Mesendoderm (in vitro differentiated cells): ENCODE data around the gene ADGRV1.

Experiments
- DNase-seq: peaks from one replicate; pipeline ENCODE4 v3.0.0; 2013
- H2AK5ac ChIP-seq: 2 replicates; pipeline ENCODE4 v1.6.1; 2013; ENCODE audit warnings: low read length, inconsistent platforms
- H2BK120ac ChIP-seq: 2 replicates; pipeline ENCODE4 v1.6.1; 2013; ENCODE audit warnings: low read depth, mild to moderate bottlenecking, low read length, moderate library complexity, mixed read lengths
- H2BK15ac ChIP-seq: replicated peaks from 2 replicates; pipeline ENCODE4 v1.6.1; 2013; ENCODE audit warnings: low read depth, mild to moderate bottlenecking, moderate library complexity
- H2BK5ac ChIP-seq: 2 replicates; pipeline ENCODE4 v1.6.1; 2013; ENCODE audit warnings: low read length, inconsistent platforms
- H3K18ac ChIP-seq: 2 replicates; pipeline ENCODE4 v1.6.1; 2013; ENCODE audit warnings: mild to moderate bottlenecking, low read length, mixed read lengths
- H3K23ac ChIP-seq: one replicate; pipeline ENCODE4 v1.6.1; 2013; ENCODE audit warnings: low read length
- H3K27ac ChIP-seq: 2 replicates; pipeline ENCODE4 v1.5.1; 2013; ENCODE audit warnings: low read depth, mild to moderate bottlenecking, inconsistent platforms, low read length, moderate library complexity
- H3K27me3 ChIP-seq: 2 replicates; pipeline ENCODE4 v1.6.1; 2013; ENCODE audit warnings: low read length, control low read depth, mild to moderate bottlenecking, inconsistent platforms; ENCODE audit not compliant: insufficient read depth, poor library complexity
- H3K36me3 ChIP-seq: 2 replicates; pipeline ENCODE4 v1.6.1; 2013; ENCODE audit warnings: low read length, inconsistent platforms; ENCODE audit not compliant: control insufficient read depth, insufficient read depth
- H3K4ac ChIP-seq: one replicate; pipeline ENCODE4 v1.6.1; 2013; ENCODE audit warnings: low read depth, mild to moderate bottlenecking, low read length, moderate library complexity
- H3K4me1 ChIP-seq: 2 replicates; pipeline ENCODE4 v1.6.1; 2013; ENCODE audit warnings: low read depth, low read length, inconsistent platforms; ENCODE audit not compliant: control insufficient read depth
- H3K4me2 ChIP-seq: 2 replicates; pipeline ENCODE4 v1.6.1; 2013; ENCODE audit warnings: low read length
- H3K4me3 ChIP-seq: 2 replicates; pipeline ENCODE4 v1.5.1; 2013; ENCODE audit warnings: mild to moderate bottlenecking, low read length
- H3K56ac ChIP-seq: one replicate; pipeline ENCODE4 v1.6.1; 2013; ENCODE audit warnings: low read length
- H3K79me1 ChIP-seq: 2 replicates; pipeline ENCODE4 v1.6.1; 2013; ENCODE audit warnings: low read length, inconsistent platforms
- H3K79me2 ChIP-seq: 2 replicates; pipeline ENCODE4 v1.6.1; 2013; ENCODE audit warnings: mild to moderate bottlenecking, low read length; ENCODE audit not compliant: control insufficient read depth, insufficient read depth
- H3K9ac ChIP-seq: 2 replicates; pipeline ENCODE4 v1.6.1; 2013; ENCODE audit warnings: low read length, inconsistent platforms
- H4K5ac ChIP-seq: one replicate; pipeline ENCODE4 v1.6.1; 2013; ENCODE audit warnings: low read length
- H4K8ac ChIP-seq: one replicate; pipeline ENCODE4 v1.6.1; 2013; ENCODE audit warnings: low read depth, mild to moderate bottlenecking, control low read depth, low read length, moderate library complexity
- WGBS: extraction: QIAGEN DNeasy Blood & Tissue Kit; methylation state at CpG from one replicate; pipeline ENCODE4 v1.1.7; 2013; ENCODE audit warnings: low lambda C conversion rate, missing lambda C conversion rate; ENCODE audit not compliant: insufficient coverage; ENCODE audit errors: extremely low coverage; 5-methylcytosine and 5-hydroxymethylcytosine counted together

ADGRV1 gene

DNA sequence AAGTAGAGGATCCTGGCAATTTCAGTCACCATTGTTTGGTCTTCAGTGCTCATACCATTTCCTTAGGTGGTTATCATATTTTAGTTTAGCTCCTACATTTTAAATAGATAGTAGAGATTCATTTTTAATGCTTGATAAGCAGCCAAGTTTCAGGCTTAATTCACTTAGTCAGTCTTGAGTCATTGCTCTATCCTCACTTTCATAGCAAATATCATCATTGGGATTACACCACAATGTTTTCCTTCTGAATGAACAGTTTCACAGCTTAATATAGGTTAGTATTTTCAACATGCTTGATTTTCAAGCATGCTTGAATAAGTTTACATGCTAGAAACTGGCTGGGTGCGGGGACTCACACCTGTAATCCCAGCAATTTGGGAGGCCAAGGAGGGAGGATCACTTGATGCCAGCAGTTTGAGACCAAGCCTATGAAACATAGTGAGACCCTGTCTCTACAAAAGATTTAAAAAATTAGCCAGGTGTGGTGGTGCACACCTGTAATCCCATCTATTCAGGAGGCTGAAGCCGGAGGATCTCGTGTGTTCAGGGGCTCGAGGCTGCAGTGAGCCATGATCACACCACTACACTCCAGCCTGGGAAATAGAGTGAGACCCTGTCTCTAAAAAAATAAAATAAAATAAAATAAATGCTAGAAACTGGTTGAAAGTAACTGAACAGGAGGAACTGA is 339.9 kb downstream of the ADGRV1 start:
- Histone ChIP-seq H2BK15ac (no peak overlapping the region), H3K36me3 (no peaks in the 10 kb centered on the region), H4K5ac (no peak overlapping the region), H3K23ac (no peak overlapping the region), H2AK5ac (no peak overlapping the region), H4K8ac (no peak overlapping the region), H2BK120ac (no peak overlapping the region), H3K79me2 (no peaks in the 10 kb centered on the region), H3K79me1 (no peaks in the 10 kb centered on the region), H3K9ac (no peak overlapping the region), H3K18ac (no peak overlapping the region), H3K4ac (no peak overlapping the region), H3K4me2 (no peak overlapping the region), H3K4me1 (no peaks in the 10 kb centered on the region), H3K27me3 (no peaks in the 10 kb centered on the region), H3K4me3 (no peak overlapping the region), H3K27ac (no peak overlapping the region), H2BK5ac (no peak overlapping the region), H3K56ac (no peak overlapping the region)
- DNase-seq: no peak
- no CpG with 5 or more reads among the region's 4 CpGs for WGBS

DNA sequence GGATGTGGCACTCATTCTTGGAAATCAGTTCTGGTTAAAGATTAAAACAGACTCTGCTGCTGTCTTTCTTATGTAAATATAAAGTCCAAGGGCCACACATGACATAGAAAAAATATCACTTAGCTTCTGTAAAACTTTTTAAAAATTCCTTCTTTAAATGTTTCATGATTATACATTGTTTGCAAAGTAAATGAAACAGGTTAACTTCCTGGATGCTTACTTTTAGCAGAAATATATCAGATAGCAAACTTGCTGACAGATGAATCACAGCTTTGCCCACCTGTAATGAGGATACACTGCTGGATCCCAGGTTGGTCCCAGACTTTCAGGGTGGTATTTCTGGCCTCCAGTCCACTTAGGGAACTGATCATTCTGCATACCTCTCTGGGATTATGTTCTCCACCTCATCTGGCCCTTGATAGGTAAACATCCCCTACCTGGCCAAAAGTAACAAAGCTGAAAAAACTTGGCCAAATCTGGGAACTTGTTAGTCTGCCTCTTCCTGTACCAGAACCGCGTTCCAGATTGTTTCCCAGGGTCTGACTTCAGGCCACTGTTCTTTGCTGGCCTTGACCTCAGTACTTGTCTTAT is 340.5 kb downstream of the ADGRV1 start:
- Histone ChIP-seq H3K4me3 (no peak overlapping the region), H3K36me3 (no peaks in the 10 kb centered on the region), H3K27me3 (no peaks in the 10 kb centered on the region), H3K4me1 (no peaks in the 10 kb centered on the region), H2BK120ac (no peak overlapping the region), H3K4ac (no peak overlapping the region), H4K8ac (no peak overlapping the region), H3K56ac (no peak overlapping the region), H2BK15ac (no peak overlapping the region), H3K27ac (no peak overlapping the region), H4K5ac (no peak overlapping the region), H3K4me2 (no peak overlapping the region), H2BK5ac (no peak overlapping the region), H3K23ac (no peak overlapping the region), H2AK5ac (no peak overlapping the region), H3K79me1 (no peaks in the 10 kb centered on the region), H3K79me2 (no peaks in the 10 kb centered on the region), H3K18ac (no peak overlapping the region), H3K9ac (no peak overlapping the region)
- WGBS: no CpG with 5 or more reads among the region's 2 CpGs
- no peak for DNase-seq

DNA sequence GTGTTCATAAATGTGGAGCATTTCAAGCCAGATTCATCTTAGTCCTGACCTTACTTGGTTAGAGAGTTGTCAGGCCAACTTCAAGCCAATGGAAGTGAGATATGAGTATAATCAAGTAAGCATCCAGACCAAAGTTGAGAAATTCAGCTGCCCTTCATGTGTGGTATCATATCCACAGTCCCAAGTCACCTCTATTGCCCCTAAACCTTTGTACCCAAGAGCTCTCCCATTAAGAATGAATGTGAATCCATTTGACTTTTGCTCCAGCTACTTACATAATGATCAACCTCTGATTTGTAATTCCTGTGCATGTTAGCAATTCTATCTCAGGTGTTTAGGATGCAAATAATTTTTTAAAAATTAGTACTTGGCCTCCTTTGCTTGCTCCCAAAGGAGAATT is 342.7 kb downstream of the ADGRV1 start:
- H2BK15ac ChIP-seq: no peak overlapping the region
- no peaks in the 10 kb centered on the region for H3K27me3 ChIP-seq
- H3K23ac ChIP-seq: no peak overlapping the region
- H3K9ac ChIP-seq: no peak overlapping the region
- H4K8ac ChIP-seq: no peak overlapping the region
- no peaks in the 10 kb centered on the region for H3K79me1 ChIP-seq
- no peak overlapping the region for H2AK5ac ChIP-seq
- no peak overlapping the region for H2BK120ac ChIP-seq
- no peak overlapping the region for H3K56ac ChIP-seq
- H3K18ac ChIP-seq: no peak overlapping the region
- H3K36me3 ChIP-seq: no peaks in the 10 kb centered on the region
- no peak overlapping the region for H3K4ac ChIP-seq
- H3K4me3 ChIP-seq: no peak overlapping the region
- no peaks in the 10 kb centered on the region for H3K79me2 ChIP-seq
- no peak overlapping the region for H4K5ac ChIP-seq
- H3K4me1 ChIP-seq: no peaks in the 10 kb centered on the region
- H2BK5ac ChIP-seq: no peak overlapping the region
- H3K27ac ChIP-seq: no peak overlapping the region
- DNase-seq: no peak
- H3K4me2 ChIP-seq: no peak overlapping the region

DNA sequence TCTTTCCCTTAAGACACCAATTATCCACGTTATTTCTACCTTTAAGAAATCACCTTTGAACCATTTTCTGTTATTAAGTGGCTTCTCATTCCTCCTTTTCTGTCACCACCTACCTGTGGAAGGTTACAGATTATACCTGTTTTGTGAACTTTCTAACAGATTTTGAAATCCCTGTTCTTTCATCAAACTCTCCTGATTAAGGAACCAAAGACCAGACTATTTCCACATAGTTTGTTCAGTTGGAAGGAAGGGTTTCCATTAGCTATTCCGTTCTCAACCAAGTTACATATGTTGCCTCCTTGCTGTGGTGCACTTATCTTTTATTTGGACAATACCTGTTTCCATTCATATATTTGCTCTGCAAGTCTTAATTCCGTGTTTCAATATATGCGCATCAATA is 343.6 kb downstream of the ADGRV1 start:
- no peak overlapping the region for H4K8ac ChIP-seq
- H2BK15ac ChIP-seq: no peak overlapping the region
- no CpG with 5 or more reads among the region's 4 CpGs for WGBS
- no peaks in the 10 kb centered on the region for H3K79me2 ChIP-seq
- no peak overlapping the region for H3K4me2 ChIP-seq
- no peaks in the 10 kb centered on the region for H3K36me3 ChIP-seq
- H2AK5ac ChIP-seq: no peak overlapping the region
- no peak overlapping the region for H3K4me3 ChIP-seq
- H3K56ac ChIP-seq: no peak overlapping the region
- no peak overlapping the region for H2BK5ac ChIP-seq
- H3K23ac ChIP-seq: no peak overlapping the region
- no peak overlapping the region for H3K18ac ChIP-seq
- no peaks in the 10 kb centered on the region for H3K4me1 ChIP-seq
- H4K5ac ChIP-seq: no peak overlapping the region
- H3K27ac ChIP-seq: no peak overlapping the region
- H3K9ac ChIP-seq: no peak overlapping the region
- no peaks in the 10 kb centered on the region for H3K27me3 ChIP-seq
- no peak overlapping the region for H3K4ac ChIP-seq
- DNase-seq: no peak
- no peaks in the 10 kb centered on the region for H3K79me1 ChIP-seq
- no peak overlapping the region for H2BK120ac ChIP-seq

DNA sequence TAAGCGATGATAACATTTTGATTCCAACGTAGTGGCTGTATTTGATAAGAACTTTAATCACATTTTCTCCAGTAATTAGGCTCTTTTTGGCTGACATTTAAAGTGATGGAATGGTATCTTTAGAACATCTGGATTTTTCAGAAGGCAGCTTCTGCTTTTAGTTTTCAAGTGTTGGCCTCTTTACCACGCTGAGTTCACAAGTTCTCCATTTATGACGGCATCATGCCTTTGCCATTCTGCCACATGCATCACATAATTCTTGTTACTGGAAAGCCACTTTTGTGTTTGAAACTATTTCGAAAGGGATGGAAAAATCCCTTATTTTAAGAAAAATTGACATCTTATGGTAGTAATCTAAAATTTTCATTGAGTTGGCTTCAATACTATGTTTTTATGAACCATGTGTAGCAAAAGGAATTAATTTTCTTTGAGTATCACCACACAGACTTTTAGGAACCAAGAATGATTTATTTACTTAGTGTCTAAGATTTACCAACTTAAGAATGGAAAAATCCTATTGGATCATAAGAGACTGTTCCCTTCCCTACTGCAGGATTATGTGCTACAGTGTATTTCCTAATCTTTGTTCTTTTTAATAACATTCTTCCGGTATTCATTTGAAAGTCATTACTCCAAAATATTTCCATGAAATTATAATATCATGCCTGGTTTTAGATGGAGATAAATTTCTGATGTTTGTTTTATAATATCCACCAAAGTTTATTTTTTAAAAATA is 344.2 kb downstream of the ADGRV1 start:
- Histone ChIP-seq H3K18ac (no peak overlapping the region), H3K79me1 (no peaks in the 10 kb centered on the region), H4K8ac (no peak overlapping the region), H3K9ac (no peak overlapping the region), H3K4me3 (no peak overlapping the region), H4K5ac (no peak overlapping the region), H3K4ac (no peak overlapping the region), H3K27ac (no peak overlapping the region), H3K27me3 (no peaks in the 10 kb centered on the region), H3K56ac (no peak overlapping the region), H2BK15ac (no peak overlapping the region), H3K36me3 (no peaks in the 10 kb centered on the region), H2AK5ac (no peak overlapping the region), H3K4me2 (no peak overlapping the region), H3K79me2 (no peaks in the 10 kb centered on the region), H2BK120ac (no peak overlapping the region), H2BK5ac (no peak overlapping the region), H3K23ac (no peak overlapping the region), H3K4me1 (no peaks in the 10 kb centered on the region)
- no CpG with 5 or more reads among the region's 6 CpGs for WGBS
- no peak for DNase-seq
